ENCODE results near the gene MEMO1. TPM values are rescaled to one million over a fixed set of nuclear protein-coding genes. Genes with fewer than 3 reads are reported as not detected.

MEMO1 gene
- total and polyA plus RNA-seq, 9 of the 15 experiments (the other 6 are each of a cell fraction or from before 2014, with no cell fraction given): 22.1 to 87.7 (median 61.2) TPM

- Histone ChIP-seq H3K36me3 (ENCODE audit: control insufficient read depth, insufficient read depth, low read length) (no peaks in the 10 kb centered on the region), H3K4me2 (ENCODE audit: insufficient read depth, low read length) (peak overlapping the region; percentile 33; the same call in 1 of the 2 replicates), H3K79me2 (ENCODE audit: control insufficient read depth, insufficient read depth, low read length) (no peaks in the 10 kb centered on the region), H3K4me1 (replicated peaks in 1 of 2; ENCODE audit: control insufficient read depth in 2 of 2, insufficient read depth in 2 of 2, low read length in 2 of 2) (peaks cover 10 to 11% of the 10 kb centered on the region in 2 experiments; a peak in 4 of 5 replicates), H2AFZ (ENCODE audit: low read depth, low read length) (peak overlapping the region; percentile 90), H3K27ac (ENCODE audit: extremely low read depth, low read depth, low read length) (peak overlapping the region; percentile 54; the same call in 2 of the 3 replicates), H3K9me1 (ENCODE audit: control insufficient read depth, insufficient read depth, low read length) (no peaks in the 10 kb centered on the region), H3K27me3 (ENCODE audit: control insufficient read depth in 2 of 2, insufficient read depth in 2 of 2, low read length in 2 of 2) (no peaks in the 10 kb centered on the region), H3K9ac (ENCODE audit: insufficient read depth in 1 of 2, low read depth in 2 of 2, low read length in 2 of 2) (no peak overlapping the region), H3K9me3 (replicated peaks; ENCODE audit: control insufficient read depth, insufficient read depth, low read depth, low read length) (no peaks in the 10 kb centered on the region), H4K20me1 (replicated peaks; ENCODE audit: control insufficient read depth, insufficient read depth, low read length) (no peaks in the 10 kb centered on the region), H3K4me3 (no peak overlapping the region)
- in situ Hi-C loops (cut with MboI) (no loop called here), intact Hi-C loops (cut with micrococcal nuclease) (no loop called here)
- peak; percentile 86 for FAIRE-seq
- BruUV-seq (replicated peaks): no TSS peak
- ATAC-seq: peak; percentile 46
- POLR2A ChIA-PET: interaction anchor here (0.6 to 1.8 kb wide), 4 partner anchors 11 to 108 kb away, joined by 3 to 11 read pairs (median 3); partner anchors contain the start of genes DPY30 and SLC30A6
- CTCF ChIA-PET (ENCODE audit: low intra/inter-chr PET ratio): no interaction called here
- DNase-seq (ENCODE audit: extremely low read depth in 1 of 4, low spot score in 3 of 4): peak; percentile 42 to 69 (median 57)
- WGBS (ENCODE audit: insufficient coverage, low coverage, missing lambda C conversion rate): 55% methylated on average over 2 of the region's 2 CpGs
- no peak for TF ChIP-seq OTX1 (CRISPR knock-in tag; IDR thresholded peaks at IDR 0.05)
- peak; percentile 91 for TF ChIP-seq MAFF (IDR thresholded peaks at IDR 0.05; ENCODE audit: low read length)
- no peak for TF ChIP-seq SETDB1 (IDR thresholded peaks at IDR 0.05; ENCODE audit: low read length)
- TF ChIP-seq ETS1 (conservative IDR thresholded peaks at IDR 0.05; ENCODE audit: control insufficient read depth, low read depth, low read length): no peak
- no peak for TF ChIP-seq RNF2 (IDR thresholded peaks at IDR 0.05)
- no peak for TF ChIP-seq POLR2AphosphoS5 (IDR thresholded peaks at IDR 0.05; ENCODE audit: control insufficient read depth, insufficient read depth, low read depth, low read length)
- TF ChIP-seq ELF1 (tag; IDR thresholded peaks at IDR 0.05): no peak
- no peak for TF ChIP-seq FOXK1 (CRISPR knock-in tag; IDR thresholded peaks at IDR 0.05; ENCODE audit: borderline replicate concordance)
- TF ChIP-seq SMAD3 (CRISPR knock-in tag; conservative IDR thresholded peaks at IDR 0.05): no peak
- TF ChIP-seq NFE2 (IDR thresholded peaks at IDR 0.05; ENCODE audit: low read depth): peak; percentile 94
- no peak for TF ChIP-seq FUS (optimal IDR thresholded peaks at IDR 0.05; ENCODE audit: low read depth, low read length)
- TF ChIP-seq FOXM1 (IDR thresholded peaks at IDR 0.05; ENCODE audit: low read depth): no peak
- TF ChIP-seq FOXM1 (CRISPR knock-in tag; IDR thresholded peaks at IDR 0.05; ENCODE audit: low read depth): no peak
- no peak for TF ChIP-seq ZKSCAN1 (IDR thresholded peaks at IDR 0.05; ENCODE audit: low read depth, low read length)
- TF ChIP-seq TAF9B (IDR thresholded peaks at IDR 0.05; ENCODE audit: partially characterized antibody): no peak
- no peak for TF ChIP-seq BRD4 (IDR thresholded peaks at IDR 0.05)
- TF ChIP-seq KLF10 (CRISPR knock-in tag; IDR thresholded peaks at IDR 0.05): no peak
- TF ChIP-seq RB1 (IDR thresholded peaks at IDR 0.05; ENCODE audit: low read depth): no peak
- no peak for TF ChIP-seq IRF1 (CRISPR knock-in tag; IDR thresholded peaks at IDR 0.05; ENCODE audit: borderline replicate concordance)
- peak; percentile 96 for TF ChIP-seq C11orf30 (IDR thresholded peaks at IDR 0.05; ENCODE audit: low read depth)
- no peak for TF ChIP-seq ZNF143 (CRISPR knock-in tag; IDR thresholded peaks at IDR 0.05)
- TF ChIP-seq ZNF23 (CRISPR knock-in tag; IDR thresholded peaks at IDR 0.05): no peak
- TF ChIP-seq WHSC1 (IDR thresholded peaks at IDR 0.05; ENCODE audit: low read length): no peak
- TF ChIP-seq RBFOX2 (IDR thresholded peaks at IDR 0.05; ENCODE audit: low read depth, low read length): no peak
- no peak for TF ChIP-seq GATA2 (CRISPR knock-in tag; IDR thresholded peaks at IDR 0.05)
- no peak for TF ChIP-seq NR4A1 (CRISPR knock-in tag; IDR thresholded peaks at IDR 0.05)
- no peak for TF ChIP-seq NR4A1 (tag; IDR thresholded peaks at IDR 0.05)
Observed at GRCh38 chr2:32058130-32058529, 47.3 kb upstream of the MEMO1 start.
